K562 (cell line): ENCODE measurements around the gene ACKR2. TPM values are rescaled to one million over a fixed set of nuclear protein-coding genes. Genes with fewer than 3 reads are reported as not detected.

ENCODE experiments used
- ATAC-seq: fragments of 200-7000 bp; cut with Tn5 transposase; 3 replicates; pipeline ENCODE4 v1.9.1; 2020; ENCODE audit warnings: moderate library complexity
- BruUV-seq: library from RNA; stranded (reverse); fragments of 400-500 nt; replicated peaks from 2 replicates; lab custom pipeline; 2021; lab: Mats Ljungman, UMichigan
- CTCF ChIA-PET: fragments of 300-600 bp; formaldehyde crosslinking; extraction: SDS; loops from one replicate; lab custom pipeline; 2021; ENCODE audit warnings: low intra/inter-chr PET ratio; lab: Yijun Ruan, JAX
- POLR2A ChIA-PET: fragments of 300-600, 350-650 bp; sonication (Branson Sonifier 250); formaldehyde crosslinking; extraction: SDS; loops from one replicate; lab custom pipeline; 2021; ENCODE audit warnings: antibody characterized with exemption, inconsistent platforms; lab: Yijun Ruan, JAX
- DNase-seq, 4 experiments: peaks; one replicate each; pipeline versions ENCODE4 v3.0.0 to v3.0.0-alpha.2; 2011 to 2018; ENCODE audit warnings: low spot score in 3 of 4, mixed read lengths in 3 of 4; ENCODE audit errors: extremely low read depth in 1 of 4
- FAIRE-seq: peaks from 2 replicates; lab custom pipeline; 2011; peaks lifted over from hg19 to GRCh38; lab: Jason Lieb, UNC
- H2AFZ ChIP-seq: 2 replicates; pipeline ENCODE4 v1.6.0; 2011; ENCODE audit warnings: low read depth, low read length, control low read depth, inconsistent platforms
- H3K27ac ChIP-seq: fragments of 200-600 bp; 3 replicates; pipeline ENCODE4 v1.8.0; 2011; ENCODE audit warnings: low read depth, mild to moderate bottlenecking, control low read depth, inconsistent platforms, low read length, moderate library complexity, mixed read lengths; ENCODE audit errors: extremely low read depth
- H3K27me3 ChIP-seq, 2 experiments: fragments of 300-600 bp in 1 of 2; 2 replicates in 1 of 2; 3 replicates in 1 of 2; pipeline versions ENCODE4 v1.6.0 to v1.8.0; 2011; ENCODE audit warnings: inconsistent platforms in 2 of 2, low read length in 2 of 2, mild to moderate bottlenecking in 1 of 2, mixed read lengths in 1 of 2, moderate library complexity in 1 of 2; ENCODE audit not compliant: control insufficient read depth in 2 of 2, insufficient read depth in 2 of 2
- H3K36me3 ChIP-seq: fragments of 300-600 bp; 3 replicates; pipeline ENCODE4 v1.8.0; 2011; ENCODE audit warnings: mild to moderate bottlenecking, low read length, inconsistent platforms; ENCODE audit not compliant: control insufficient read depth, insufficient read depth
- H3K4me1 ChIP-seq, 2 experiments: fragments of 200-600 bp in 1 of 2; replicated peaks in 1 of 2; 2 replicates in 1 of 2; 3 replicates in 1 of 2; pipeline versions ENCODE4 v1.5.1 to v1.8.0; 2011; ENCODE audit warnings: inconsistent platforms in 2 of 2, low read length in 2 of 2, mild to moderate bottlenecking in 1 of 2, mixed read lengths in 1 of 2, moderate library complexity in 1 of 2; ENCODE audit not compliant: control insufficient read depth in 2 of 2, insufficient read depth in 2 of 2
- H3K4me2 ChIP-seq: 2 replicates; pipeline ENCODE4 v1.6.1; 2011; ENCODE audit warnings: low read length, control low read depth, inconsistent platforms, mixed read lengths; ENCODE audit not compliant: insufficient read depth
- H3K4me3 ChIP-seq: fragments of 200-600 bp; sonication (generic), shearing (Covaris generic); 2 replicates; pipeline ENCODE4 v1.5.1; 2016; ENCODE audit warnings: control low read depth, inconsistent platforms
- H3K79me2 ChIP-seq: fragments of 200-600 bp; 3 replicates; pipeline ENCODE4 v1.8.0; 2011; ENCODE audit warnings: low read length, inconsistent platforms; ENCODE audit not compliant: control insufficient read depth, insufficient read depth
- H3K9ac ChIP-seq, 2 experiments: 2 replicates each; pipeline versions ENCODE4 v1.6.0 to v1.6.1; 2011; ENCODE audit warnings: low read depth in 2 of 2, low read length in 2 of 2, control low read depth in 1 of 2, inconsistent platforms in 1 of 2, mild to moderate bottlenecking in 1 of 2, mixed read lengths in 1 of 2; ENCODE audit not compliant: insufficient read depth in 1 of 2
- H3K9me1 ChIP-seq: one replicate; pipeline ENCODE4 v1.6.0; 2011; ENCODE audit warnings: inconsistent platforms, mild to moderate bottlenecking, low read length, moderate library complexity; ENCODE audit not compliant: control insufficient read depth, insufficient read depth
- H3K9me3 ChIP-seq: replicated peaks from 2 replicates; pipeline ENCODE4 v1.5.1; 2011; ENCODE audit warnings: low read depth, low read length, inconsistent platforms; ENCODE audit not compliant: control insufficient read depth, insufficient read depth
- H4K20me1 ChIP-seq: replicated peaks from 2 replicates; pipeline ENCODE4 v1.6.1; 2011; ENCODE audit warnings: low read length, inconsistent platforms, mixed read lengths; ENCODE audit not compliant: control insufficient read depth, insufficient read depth
- DDX20 ChIP-seq: fragments of 450-650 bp; IDR thresholded peaks from 2 replicates; pipeline ENCODE4 v1.6.1; 2016; ENCODE audit warnings: missing genetic modification characterization, low read depth, mild to moderate bottlenecking, missing compliant biosample characterization, moderate library complexity
- HMGXB4 ChIP-seq: sonication (generic); formaldehyde crosslinking; IDR thresholded peaks from 2 replicates; pipeline ENCODE4 v1.8.1; 2023; ENCODE audit warnings: mild to moderate bottlenecking, missing genetic modification reagents
- MAFF ChIP-seq: IDR thresholded peaks from 2 replicates; pipeline ENCODE4 v1.6.1; 2012; ENCODE audit warnings: low read length, improper control_type of control experiment
- MEF2D ChIP-seq: conservative IDR thresholded peaks from 2 replicates; pipeline ENCODE4 v1.6.1; 2016; ENCODE audit warnings: low read depth, missing genetic modification characterization, missing compliant biosample characterization
- NR4A1 ChIP-seq, 2 experiments: fragments of 250-450 bp in 1 of 2; fragments of 450-650 bp in 1 of 2; sonication (Bioruptor Pico) in 1 of 2; IDR thresholded peaks; 2 replicates each; pipeline versions ENCODE4 v1.4.0 to v1.6.1; 2016 to 2020; ENCODE audit warnings: mild to moderate bottlenecking in 2 of 2, missing compliant biosample characterization in 1 of 2, missing genetic modification characterization in 1 of 2, moderate library complexity in 1 of 2
- RBFOX2 ChIP-seq: fragments of 200-400 bp; formaldehyde crosslinking; IDR thresholded peaks from 2 replicates; pipeline ENCODE4 v1.6.1; 2017; ENCODE audit warnings: low read depth, mild to moderate bottlenecking, low read length, moderate library complexity
- SIN3B ChIP-seq: fragments of 450-650 bp; IDR thresholded peaks from 2 replicates; pipeline ENCODE4 v1.6.1; 2017; ENCODE audit warnings: low read depth, mild to moderate bottlenecking, moderate library complexity
- SMAD4 ChIP-seq: fragments of 250-450 bp; sonication (Bioruptor Pico); conservative IDR thresholded peaks from 2 replicates; pipeline ENCODE4 v1.8.0; 2021; ENCODE audit warnings: inconsistent platforms, mild to moderate bottlenecking, moderate library complexity
- TRIM25 ChIP-seq: fragments of 450-650 bp; IDR thresholded peaks from 2 replicates; pipeline ENCODE4 v1.7.0; 2016; ENCODE audit warnings: borderline replicate concordance
- ZNF707 ChIP-seq: fragments of 250-450 bp; sonication (Bioruptor Pico); conservative IDR thresholded peaks from 2 replicates; pipeline ENCODE4 v1.8.0; 2022; ENCODE audit warnings: inconsistent platforms, mild to moderate bottlenecking, moderate library complexity
- WGBS: fragments of 100-300 bp; shearing (Covaris generic); methylation state at CpG from one replicate; pipeline ENCODE4 v1.1.6; 2016; ENCODE audit warnings: low coverage, mixed read lengths; ENCODE audit not compliant: insufficient coverage; ENCODE audit errors: missing lambda C conversion rate; 5-methylcytosine and 5-hydroxymethylcytosine counted together
- in situ Hi-C: fragments of 300-500 bp; cut with MboI; formaldehyde crosslinking; loops from 4 replicates; pipeline ENCODE4 v1.15.0; 2018; ENCODE audit warnings: inconsistent platforms, mixed read lengths
- intact Hi-C: fragments of 100-400 bp; cut with micrococcal nuclease; formaldehyde crosslinking; loops from 2 replicates; pipeline ENCODE4 v1.14.2; 2022
- polyA plus RNA-seq, 8 experiments: library from polyadenylated mRNA; depleted of rRNA in 4 of 8; stranded (reverse) in 5 of 8; unstranded in 3 of 8; fragments of >200 nt; fragmentation: Nextera tagmentation in 2 of 8; fragmentation: Illumina TruSeq in 1 of 8; extraction: Ambion mirVana in 2 of 8; extraction: Trizol in 1 of 8; gene quantifications; 2 replicates each; pipeline versions ENCODE4 v1.2.1 to v1.2.3, GENCODE V29; 2011 to 2014; ENCODE audit warnings: inconsistent platforms in 1 of 8, missing spikeins in 1 of 8
- total RNA-seq, 7 experiments: library from RNA; depleted of rRNA in 6 of 7; stranded (reverse); fragments of >200 nt in 6 of 7; fragmentation: Illumina TruSeq in 2 of 7; extraction: Trizol in 2 of 7; gene quantifications; 2 replicates each; pipeline versions ENCODE4 v1.2.1 to v1.2.3, GENCODE V29; 2011 to 2021; ENCODE audit warnings: low replicate concordance in 1 of 7
- TF ChIP-seq, protein P1 (sequence below): fragments of 200-800 bp; sonication (Bioruptor generic); IDR thresholded peaks from 2 replicates; pipeline ENCODE4 v1.6.1; 2016; ENCODE audit warnings: missing genetic modification characterization, missing compliant biosample characterization
- TF ChIP-seq, protein P2 (sequence below): fragments of 450-650 bp; formaldehyde crosslinking; IDR thresholded peaks from 2 replicates; pipeline ENCODE4 v1.4.0; 2020; ENCODE audit warnings: mild to moderate bottlenecking, moderate library complexity

Gene ACKR2
- total and polyA plus RNA-seq, 9 of the 15 experiments (the other 6 are each of a cell fraction or from before 2014, with no cell fraction given) = 0.03 to 0.69 (median 0.25) TPM; not detected in 1

DNA sequence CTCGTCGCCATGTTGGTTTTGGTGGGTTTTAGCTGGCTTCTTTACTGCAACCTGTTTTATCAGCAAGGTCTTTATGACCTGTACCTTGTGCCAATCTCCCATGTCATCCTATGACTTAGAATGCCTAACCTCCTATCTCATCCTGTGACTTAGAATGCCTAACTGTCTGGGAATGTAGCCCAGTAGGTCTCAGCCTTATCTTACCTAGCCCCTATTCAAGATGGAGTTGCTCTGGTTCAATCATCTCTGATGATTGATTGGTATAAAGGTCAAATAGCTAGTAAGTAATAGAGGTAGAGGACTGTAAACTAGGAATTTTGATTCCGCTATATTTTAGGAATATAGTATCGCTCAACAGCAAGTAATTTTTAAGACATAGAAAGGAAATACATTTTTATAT is 1.3 kb upstream of the ACKR2 start:
- BruUV-seq = no TSS peak
- intact Hi-C loops (no loop called here), in situ Hi-C loops (no loop called here)
- Histone ChIP-seq H3K9me3 (no peaks in the 10 kb centered on the region), H4K20me1 (no peaks in the 10 kb centered on the region), H3K36me3 (no peaks in the 10 kb centered on the region), H3K27me3 (no peaks in the 10 kb centered on the region), H3K9me1 (no peaks in the 10 kb centered on the region), H3K79me2 (peaks cover 15% of the 10 kb centered on the region), H3K27ac (no peak overlapping the region), H2AFZ (no peak overlapping the region), H3K9ac (no peak overlapping the region), H3K4me3 (no peak overlapping the region), H3K4me1 (peaks cover 16 to 19% of the 10 kb centered on the region in 2 experiments; a peak in 4 of 5 replicates), H3K4me2 (no peak overlapping the region)
- DNase-seq (no peak), ATAC-seq (no peak), FAIRE-seq (no peak)
- 67% methylated on average over 4 of the region's 4 CpGs for WGBS
- ChIA-PET CTCF (no interaction called here), POLR2A (interaction anchor here (0.7 kb wide), 1 partner anchor 32 kb away, joined by 3 read pairs; no protein-coding TSS in a partner anchor)
- TF ChIP-seq TRIM25 = no peak
- TF ChIP-seq, protein P1, sequence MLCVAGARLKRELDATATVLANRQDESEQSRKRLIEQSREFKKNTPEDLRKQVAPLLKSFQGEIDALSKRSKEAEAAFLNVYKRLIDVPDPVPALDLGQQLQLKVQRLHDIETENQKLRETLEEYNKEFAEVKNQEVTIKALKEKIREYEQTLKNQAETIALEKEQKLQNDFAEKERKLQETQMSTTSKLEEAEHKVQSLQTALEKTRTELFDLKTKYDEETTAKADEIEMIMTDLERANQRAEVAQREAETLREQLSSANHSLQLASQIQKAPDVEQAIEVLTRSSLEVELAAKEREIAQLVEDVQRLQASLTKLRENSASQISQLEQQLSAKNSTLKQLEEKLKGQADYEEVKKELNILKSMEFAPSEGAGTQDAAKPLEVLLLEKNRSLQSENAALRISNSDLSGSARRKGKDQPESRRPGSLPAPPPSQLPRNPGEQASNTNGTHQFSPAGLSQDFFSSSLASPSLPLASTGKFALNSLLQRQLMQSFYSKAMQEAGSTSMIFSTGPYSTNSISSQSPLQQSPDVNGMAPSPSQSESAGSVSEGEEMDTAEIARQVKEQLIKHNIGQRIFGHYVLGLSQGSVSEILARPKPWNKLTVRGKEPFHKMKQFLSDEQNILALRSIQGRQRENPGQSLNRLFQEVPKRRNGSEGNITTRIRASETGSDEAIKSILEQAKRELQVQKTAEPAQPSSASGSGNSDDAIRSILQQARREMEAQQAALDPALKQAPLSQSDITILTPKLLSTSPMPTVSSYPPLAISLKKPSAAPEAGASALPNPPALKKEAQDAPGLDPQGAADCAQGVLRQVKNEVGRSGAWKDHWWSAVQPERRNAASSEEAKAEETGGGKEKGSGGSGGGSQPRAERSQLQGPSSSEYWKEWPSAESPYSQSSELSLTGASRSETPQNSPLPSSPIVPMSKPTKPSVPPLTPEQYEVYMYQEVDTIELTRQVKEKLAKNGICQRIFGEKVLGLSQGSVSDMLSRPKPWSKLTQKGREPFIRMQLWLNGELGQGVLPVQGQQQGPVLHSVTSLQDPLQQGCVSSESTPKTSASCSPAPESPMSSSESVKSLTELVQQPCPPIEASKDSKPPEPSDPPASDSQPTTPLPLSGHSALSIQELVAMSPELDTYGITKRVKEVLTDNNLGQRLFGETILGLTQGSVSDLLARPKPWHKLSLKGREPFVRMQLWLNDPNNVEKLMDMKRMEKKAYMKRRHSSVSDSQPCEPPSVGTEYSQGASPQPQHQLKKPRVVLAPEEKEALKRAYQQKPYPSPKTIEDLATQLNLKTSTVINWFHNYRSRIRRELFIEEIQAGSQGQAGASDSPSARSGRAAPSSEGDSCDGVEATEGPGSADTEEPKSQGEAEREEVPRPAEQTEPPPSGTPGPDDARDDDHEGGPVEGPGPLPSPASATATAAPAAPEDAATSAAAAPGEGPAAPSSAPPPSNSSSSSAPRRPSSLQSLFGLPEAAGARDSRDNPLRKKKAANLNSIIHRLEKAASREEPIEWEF (CRISPR knock-in tag) = peak; percentile 62; the same call in 1 of the 2 replicates
- TF ChIP-seq, protein P2, sequence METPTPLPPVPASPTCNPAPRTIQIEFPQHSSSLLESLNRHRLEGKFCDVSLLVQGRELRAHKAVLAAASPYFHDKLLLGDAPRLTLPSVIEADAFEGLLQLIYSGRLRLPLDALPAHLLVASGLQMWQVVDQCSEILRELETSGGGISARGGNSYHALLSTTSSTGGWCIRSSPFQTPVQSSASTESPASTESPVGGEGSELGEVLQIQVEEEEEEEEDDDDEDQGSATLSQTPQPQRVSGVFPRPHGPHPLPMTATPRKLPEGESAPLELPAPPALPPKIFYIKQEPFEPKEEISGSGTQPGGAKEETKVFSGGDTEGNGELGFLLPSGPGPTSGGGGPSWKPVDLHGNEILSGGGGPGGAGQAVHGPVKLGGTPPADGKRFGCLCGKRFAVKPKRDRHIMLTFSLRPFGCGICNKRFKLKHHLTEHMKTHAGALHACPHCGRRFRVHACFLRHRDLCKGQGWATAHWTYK (CRISPR knock-in tag) = no peak
- TF ChIP-seq ZNF707 (CRISPR knock-in tag) = no peak
- TF ChIP-seq DDX20 = peak; percentile 61; the same call in 1 of the 2 replicates
- no peak for TF ChIP-seq MAFF
- TF ChIP-seq HMGXB4 (CRISPR knock-in tag) = no peak
- TF ChIP-seq MEF2D (tag) = peak; percentile 70; the same call in 1 of the 2 replicates
- no peak for TF ChIP-seq SIN3B
- no peak for TF ChIP-seq RBFOX2
- TF ChIP-seq NR4A1 (CRISPR knock-in tag; IDR thresholded peaks at IDR 0.05) = no peak
- TF ChIP-seq NR4A1 (tag; IDR thresholded peaks at IDR 0.05) = peak; percentile 83
- peak; percentile 67 for TF ChIP-seq SMAD4 (CRISPR knock-in tag)
